Sciatic nerve (tissue), 2 donors: ENCODE data around the gene ELANE. TPM values are rescaled to one million over a fixed set of nuclear protein-coding genes. Genes with fewer than 3 reads are reported as not detected.
"Not testable (repeated sequence)": the region's sequence is repeated elsewhere in the genome, so short reads cannot be mapped to it uniquely, and the experiment has no call there.

Experiments
- ATAC-seq: fragments of 200-7000 bp; cut with Tn5 transposase; one replicate; pipeline ENCODE4 v1.9.1; 2020; ENCODE audit warnings: mild to moderate bottlenecking, moderate library complexity
- DNase-seq: peaks from one replicate; pipeline ENCODE4 v3.0.0-alpha.2; 2020; ENCODE audit warnings: low spot score
- intact Hi-C: fragments of 100-400 bp; cut with DNase I; formaldehyde crosslinking; loops from one replicate; pipeline ENCODE4 v1.14.2; 2022
- total RNA-seq: library from RNA; stranded (reverse); fragmentation: NEBNext Ultra II Directional; extraction: Animal tissue kit (Norgen Biotek cat#: 25700); gene quantifications from one replicate; pipeline ENCODE4 v1.2.1, GENCODE V29; 2021
- donor health status: DM: no; HTN: no; CAD: no.
- donor health status: DM: no; HTN: no; CAD: no.

Gene ELANE
- total RNA-seq, 1 donor from 2014 or later = 2.1 TPM

DNA sequence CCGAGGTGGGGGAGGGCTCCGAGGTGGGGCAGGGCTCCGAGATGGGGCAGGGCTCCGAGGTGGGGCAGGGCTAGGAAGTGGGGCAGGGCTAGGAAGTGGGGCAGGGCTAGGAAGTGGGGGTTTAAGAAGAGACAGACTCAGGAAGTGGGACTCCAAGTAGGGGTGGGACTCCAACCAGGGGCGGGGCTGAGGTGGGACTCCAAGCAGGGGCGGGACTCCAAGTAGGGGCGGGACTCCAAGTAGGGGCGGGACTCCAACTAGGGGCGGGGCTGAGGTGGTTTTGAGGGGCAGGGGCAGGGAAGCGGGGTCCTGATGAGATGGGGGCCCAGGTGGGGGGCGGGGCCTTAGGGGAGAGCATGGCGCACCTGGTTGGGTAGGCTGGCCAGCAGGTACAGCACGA lies 21.0 kb downstream of the ELANE start:
- DNase-seq (no peak), ATAC-seq (no peak)
- intact Hi-C loops = no loop called here

DNA sequence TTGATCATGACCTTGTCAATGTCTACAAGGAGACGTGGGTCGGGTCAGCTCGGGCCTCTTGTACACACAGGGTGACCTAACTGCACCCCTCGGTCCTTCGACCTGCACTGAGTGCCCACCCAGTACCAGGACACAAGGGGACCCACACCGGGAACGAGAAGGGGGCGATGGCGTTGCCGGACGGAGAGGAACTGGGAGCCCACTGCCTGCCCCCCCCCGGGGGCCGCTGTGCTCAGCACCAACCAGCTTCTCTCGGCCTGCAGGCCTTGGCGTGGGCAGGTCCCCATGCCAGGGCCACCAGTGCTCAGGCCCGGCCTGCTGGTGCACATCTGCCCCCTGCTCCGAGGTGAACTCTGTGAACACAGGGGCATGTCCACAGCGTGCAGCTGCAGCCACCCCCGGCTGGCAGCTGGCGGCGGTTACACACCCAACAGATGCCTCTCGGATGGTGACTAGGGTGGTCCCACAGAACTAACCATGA lies 21.5 kb downstream of the ELANE start:
- ATAC-seq = no peak
- no peak for DNase-seq
- intact Hi-C loops = no loop called here

- ATAC-seq (no peak), DNase-seq (peak; percentile 61)
- intact Hi-C loops = no loop called here
Observed at GRCh38 chr19:875265-875879, 23.3 kb downstream of the ELANE start.

GRCh38 chr19:876089-876488 lies 24.0 kb downstream of the ELANE start:
- ATAC-seq (no peak), DNase-seq (no peak)
- intact Hi-C loops = no loop called here

GRCh38 chr19:876780-877314 lies 24.7 kb downstream of the ELANE start:
- DNase-seq = no peak
- no peak for ATAC-seq
- intact Hi-C loops = no loop called here

- intact Hi-C loops, DNase-seq, ATAC-seq: not testable (repeated sequence)
Observed at GRCh38 chr19:877992-878660, 26.0 kb downstream of the ELANE start.

DNA sequence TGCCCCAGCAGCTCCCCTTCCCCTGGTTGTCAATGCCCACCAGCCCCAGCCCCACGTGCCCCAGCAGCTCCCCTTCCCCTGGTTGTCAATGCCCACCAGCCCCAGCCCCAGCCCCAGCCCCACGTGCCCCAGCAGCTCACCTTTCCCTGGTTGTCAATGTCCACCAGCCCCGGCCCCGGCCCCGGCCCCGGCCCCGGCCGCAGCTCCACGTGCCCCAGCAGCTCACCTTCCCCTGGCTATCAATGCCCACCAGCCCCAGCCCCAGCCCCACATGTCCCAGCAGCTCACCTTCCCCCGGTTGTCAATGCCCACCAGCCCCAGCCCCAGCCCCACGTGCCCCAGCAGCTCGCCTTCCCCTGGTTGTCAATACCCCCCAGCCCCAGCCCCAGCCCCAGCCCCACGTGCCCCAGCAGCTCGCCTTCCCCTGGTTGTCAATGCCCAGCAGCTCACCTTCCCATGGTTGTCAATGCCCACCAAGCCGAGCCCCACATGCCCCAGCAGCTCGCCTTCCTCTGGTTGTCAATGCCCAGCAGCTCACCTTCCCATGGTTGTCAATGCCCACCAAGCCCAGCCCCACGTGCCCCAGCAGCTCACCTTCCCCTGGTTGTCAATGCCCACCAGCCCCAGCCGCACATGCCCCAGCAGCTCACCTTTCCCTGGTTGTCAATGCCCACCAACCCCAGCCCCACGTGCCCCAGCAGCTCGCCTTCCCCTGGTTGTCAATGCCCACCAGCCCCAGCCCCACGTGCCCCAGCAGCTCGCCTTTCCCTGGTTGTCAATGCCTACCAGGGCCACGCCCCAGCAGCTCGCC lies 26.9 kb downstream of the ELANE start:
- intact Hi-C loops, DNase-seq, ATAC-seq: not testable (repeated sequence)

DNA sequence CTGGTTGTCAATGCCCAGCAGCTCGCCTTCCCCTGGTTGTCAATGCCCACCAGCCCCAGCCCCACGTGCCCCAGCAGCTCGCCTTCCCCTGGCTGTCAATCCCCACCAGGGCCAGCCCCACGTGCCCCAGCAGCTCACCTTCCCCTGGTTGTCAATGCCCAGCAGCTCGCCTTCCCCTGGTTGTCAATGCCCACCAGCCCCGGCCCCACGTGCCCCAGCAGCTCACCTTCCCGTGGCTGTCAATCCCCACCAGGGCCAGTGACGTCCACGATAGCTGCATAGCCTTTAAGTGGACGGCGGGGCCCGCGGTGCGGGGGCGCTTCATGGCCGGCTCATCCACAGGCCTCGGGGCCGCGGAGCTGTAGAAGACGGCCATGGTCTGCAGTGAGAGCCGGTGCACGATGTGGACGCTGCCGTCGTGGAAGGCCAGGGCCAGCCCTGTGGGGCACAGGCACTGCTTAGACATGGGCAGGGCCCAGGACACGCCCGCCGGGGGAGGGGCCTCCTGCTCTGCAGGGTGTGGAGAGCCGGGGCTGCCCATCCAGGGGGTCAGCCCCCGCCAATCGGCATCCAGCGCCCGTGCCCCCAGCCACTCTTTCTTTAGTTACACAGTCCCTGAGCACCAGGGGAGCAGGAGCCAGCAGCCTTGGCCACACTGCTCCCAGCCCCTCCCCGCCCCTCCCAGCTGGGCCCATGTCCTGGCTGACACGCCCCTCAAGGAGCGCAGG lies 27.8 kb downstream of the ELANE start:
- no peak for ATAC-seq
- intact Hi-C loops = no loop called here
- DNase-seq = no peak

GRCh38 chr19:881385-882071 lies 29.4 kb downstream of the ELANE start:
- intact Hi-C loops = no loop called here
- ATAC-seq (peak; percentile 9), DNase-seq (no peak)

GRCh38 chr19:882871-883497 lies 30.9 kb downstream of the ELANE start:
- intact Hi-C loops = no loop called here
- ATAC-seq = no peak
- no peak for DNase-seq

DNA sequence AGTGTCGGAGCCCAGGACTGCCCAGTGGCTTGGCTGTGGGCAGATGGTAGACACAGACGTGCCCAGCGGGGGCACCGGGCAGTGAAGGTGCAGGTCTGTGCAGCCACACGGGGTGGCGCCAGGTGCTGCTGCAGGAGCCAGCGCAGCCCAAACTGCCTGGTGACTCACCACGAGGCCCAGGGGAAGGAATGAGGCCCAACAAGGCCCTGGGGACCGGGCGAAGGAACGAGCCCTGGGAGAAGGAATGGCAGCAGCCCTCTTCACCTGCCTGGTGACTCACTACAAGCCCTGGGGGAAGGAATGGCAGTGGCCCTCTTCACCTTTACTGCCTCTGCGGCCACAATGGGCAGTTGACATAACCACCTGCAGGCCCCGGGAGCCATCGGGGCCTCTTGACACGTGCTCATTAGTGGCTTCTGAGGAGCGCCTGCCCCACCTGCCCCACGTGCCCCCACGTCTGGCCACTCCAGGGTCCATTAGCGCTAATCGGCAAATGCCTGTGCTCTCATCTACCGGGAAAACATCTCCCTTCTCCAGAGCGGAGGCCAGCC lies 31.6 kb downstream of the ELANE start:
- no peak for ATAC-seq
- intact Hi-C loops = no loop called here
- no peak for DNase-seq

DNA sequence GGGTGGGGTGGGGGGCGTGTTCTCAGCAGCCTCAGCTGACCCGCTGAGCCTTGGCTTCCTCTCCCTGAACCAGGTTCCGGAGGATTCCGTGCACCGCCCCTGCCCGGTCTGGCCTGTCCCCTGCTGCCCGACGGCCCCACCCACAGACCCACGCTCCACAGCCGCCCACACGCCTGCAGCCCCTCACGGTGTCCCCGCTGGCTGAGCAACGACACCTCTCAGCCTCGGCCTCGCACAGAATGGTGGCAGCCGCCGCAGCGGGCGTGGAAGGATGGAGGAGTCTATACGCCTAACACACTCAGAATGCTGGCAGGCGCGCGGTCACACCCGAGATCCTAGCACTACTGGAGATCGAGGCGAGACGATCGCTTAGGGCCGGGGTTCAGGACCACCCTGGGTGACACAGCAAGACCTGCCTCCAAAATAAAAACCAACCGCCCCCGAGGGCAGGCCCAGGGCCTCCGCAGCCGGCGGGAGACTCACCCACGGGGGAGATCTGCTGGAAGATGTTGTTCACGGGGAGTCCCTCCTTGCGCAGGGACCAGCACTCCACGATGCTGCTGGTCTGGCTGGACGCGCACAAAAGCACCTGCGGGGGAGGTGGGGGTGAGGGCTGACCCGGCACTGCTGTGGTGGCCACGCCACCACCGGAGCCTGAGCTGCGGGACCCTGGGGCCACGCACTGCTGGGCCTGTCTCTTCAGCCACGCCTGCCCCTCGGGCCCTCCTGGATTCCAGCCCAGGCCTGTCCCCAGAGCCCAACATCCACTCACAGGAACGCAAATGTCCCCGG lies 32.5 kb downstream of the ELANE start:
- intact Hi-C loops = no loop called here

DNA sequence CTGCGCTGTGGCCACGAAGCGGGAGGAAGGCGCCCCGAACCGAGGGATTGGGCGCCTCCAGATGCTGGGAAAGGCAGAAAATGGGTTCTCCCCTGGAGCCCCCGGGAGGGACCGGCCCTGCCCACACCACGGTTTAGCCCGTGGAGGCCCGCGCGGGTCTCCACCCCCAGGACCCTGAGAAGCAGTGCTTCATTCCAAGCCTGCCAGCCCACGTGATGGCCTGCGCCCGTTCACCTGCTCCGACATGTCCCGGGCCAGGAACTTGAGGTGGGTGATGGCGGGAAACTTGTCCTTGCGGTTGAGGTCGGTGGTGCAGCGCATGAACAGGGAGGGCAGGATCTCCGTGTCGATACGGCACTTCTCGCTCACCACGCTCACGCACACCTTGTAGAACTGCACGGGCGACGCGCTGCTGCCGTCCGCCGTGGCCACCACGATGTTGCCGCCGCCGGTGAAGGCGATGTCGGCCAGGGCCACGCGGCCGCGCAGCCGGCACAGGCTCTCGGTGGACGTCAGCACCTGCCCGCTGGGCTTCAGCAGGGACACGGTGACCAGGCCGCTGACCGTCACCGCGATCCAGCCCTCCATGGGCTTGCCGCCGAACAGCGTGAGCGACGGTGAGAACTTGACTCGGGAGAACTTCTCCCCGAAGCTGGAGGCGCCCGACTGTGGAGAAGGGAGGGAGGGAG lies 33.6 kb downstream of the ELANE start:
- ATAC-seq (no peak), DNase-seq (no peak)
- intact Hi-C loops = no loop called here

More for the DNA sequence above, 32.5 kb downstream of the ELANE start:
- ATAC-seq (no peak), DNase-seq (no peak)

GRCh38 chr19:887072-887471 lies 35.0 kb downstream of the ELANE start:
- ATAC-seq = no peak
- intact Hi-C loops = no loop called here
- DNase-seq = no peak

DNA sequence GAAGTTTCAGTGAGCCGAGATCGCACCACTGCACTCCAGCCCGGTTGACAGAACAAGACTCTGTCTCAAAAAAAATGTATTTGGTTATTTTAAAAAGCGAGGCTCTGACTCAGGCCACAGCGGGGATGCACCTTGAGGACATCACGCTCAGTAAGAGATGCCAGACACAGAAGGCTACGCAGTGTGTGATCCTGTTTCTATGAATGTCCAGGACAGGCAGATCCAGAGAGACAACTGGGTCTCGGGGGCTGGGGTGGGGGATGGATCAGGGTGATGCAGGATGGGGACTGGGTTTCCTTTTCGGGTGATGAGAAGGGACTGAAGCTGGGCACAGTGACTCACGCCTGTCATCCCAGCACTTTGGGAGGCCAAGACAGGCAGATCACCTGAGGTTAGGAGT lies 35.5 kb downstream of the ELANE start:
- ATAC-seq = no peak
- no peak for DNase-seq
- intact Hi-C loops = no loop called here

DNA sequence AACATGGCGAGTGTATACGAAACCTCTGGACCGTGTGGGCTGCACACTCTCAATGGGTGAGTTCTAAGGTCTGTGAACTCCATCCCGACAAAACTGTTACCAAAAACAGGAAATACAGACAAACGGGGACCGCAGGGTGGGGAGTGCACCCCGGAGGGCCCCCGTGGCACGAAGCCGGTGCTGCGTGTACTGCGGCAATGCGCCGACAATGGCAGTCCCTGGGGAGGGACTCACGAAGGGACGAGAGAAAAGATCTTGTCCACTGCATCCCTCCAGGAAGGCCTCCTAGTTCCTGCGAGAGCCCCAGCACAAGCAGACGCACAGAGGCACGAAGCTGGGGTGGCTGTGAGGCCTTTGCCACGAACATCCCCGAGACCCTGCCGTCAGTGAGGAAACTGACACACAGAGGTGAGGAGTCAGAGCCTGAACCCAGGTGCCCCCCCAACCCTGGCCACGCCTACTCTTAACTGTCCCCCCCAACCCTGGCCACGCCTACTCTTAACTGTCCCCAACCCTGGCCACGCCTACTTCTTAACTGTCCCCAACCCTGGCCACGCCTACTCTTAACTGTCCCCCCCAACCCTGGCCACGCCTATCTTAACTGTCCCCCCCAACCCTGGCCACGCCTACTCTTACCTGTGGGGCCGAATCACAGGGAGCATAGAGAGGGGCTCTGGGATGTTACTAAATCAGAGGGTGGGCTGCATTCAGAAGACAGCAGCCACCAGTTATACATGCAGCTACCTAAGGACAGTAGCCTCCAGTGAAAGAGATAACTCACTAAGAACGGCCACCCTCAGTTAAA lies 36.7 kb downstream of the ELANE start:
- intact Hi-C loops = no loop called here
- no peak for DNase-seq
- ATAC-seq = no peak
